ENCODE data around the gene SYNE4. TPM values are rescaled to one million over a fixed set of nuclear protein-coding genes. Genes with fewer than 3 reads are reported as not detected.
"Not testable (repeated sequence)": the region's sequence is repeated elsewhere in the genome, so short reads cannot be mapped to it uniquely, and the experiment has no call there.

The SYNE4 gene
- total RNA-seq, 1 donor from 2014 or later = 5.3 TPM

- no peak for DNase-seq (ENCODE audit: low read depth)
- H3K4me3 ChIP-seq (ENCODE audit: low read depth, low read length) = no peak overlapping the region
- no peak for TF ChIP-seq CTCF (conservative IDR thresholded peaks at IDR 0.05; ENCODE audit: low read depth, low read length)
These were observed 21.1 kb downstream of the SYNE4 start for GRCh38 chr19:35987571-35987896.

DNA sequence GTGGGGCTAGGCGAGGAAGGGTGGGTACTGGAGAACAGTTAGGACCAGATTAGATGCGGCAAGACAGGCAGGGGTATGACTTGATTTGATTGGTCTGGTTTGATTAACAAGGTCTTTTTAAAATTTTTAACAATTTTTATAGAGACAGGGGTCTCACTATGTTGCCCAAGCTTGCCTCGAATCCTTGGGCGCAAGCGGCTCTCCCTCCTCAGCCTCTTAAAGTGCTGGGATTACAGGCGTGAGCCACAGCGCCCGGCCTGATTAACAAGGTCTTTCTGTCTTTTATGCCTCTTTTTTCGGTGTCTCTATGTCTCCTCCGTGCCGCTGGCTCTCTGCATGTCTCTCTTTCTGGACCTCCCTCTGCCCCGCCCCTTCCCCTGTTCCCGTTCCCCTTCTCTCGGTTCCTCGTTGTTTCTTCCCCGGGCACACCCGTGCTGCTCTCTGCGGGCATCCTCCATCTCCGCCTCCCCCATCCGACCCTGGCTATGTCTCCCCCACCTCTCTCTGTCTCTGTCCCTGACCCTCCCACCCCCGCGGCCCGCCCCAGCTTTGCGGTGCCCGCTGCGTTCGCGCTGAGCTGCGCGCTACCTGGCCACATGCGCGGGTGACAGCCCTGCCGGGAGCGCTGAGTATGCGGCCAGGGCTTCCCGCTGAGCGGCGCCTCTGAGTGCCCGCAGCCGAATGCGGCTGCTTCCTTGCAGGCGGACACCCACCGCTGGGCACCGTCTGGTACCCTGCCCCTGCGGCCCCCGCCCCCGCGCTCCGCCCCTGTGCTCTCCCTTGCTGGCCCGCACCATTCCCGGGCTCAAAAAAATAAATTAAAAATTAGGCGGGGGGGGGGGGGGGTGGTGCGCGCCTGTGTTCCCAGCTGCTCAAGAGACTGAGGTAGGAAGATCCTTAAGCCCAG lies 21.7 kb downstream of the SYNE4 start:
- no peak for DNase-seq (ENCODE audit: low read depth)
- TF ChIP-seq CTCF (conservative IDR thresholded peaks at IDR 0.05; ENCODE audit: low read depth, low read length) = no peak
- H3K4me3 ChIP-seq (ENCODE audit: low read depth, low read length) = peak overlapping the region; percentile 23

- no peak overlapping the region for H3K4me3 ChIP-seq (ENCODE audit: low read depth, low read length)
- no peak for TF ChIP-seq CTCF (conservative IDR thresholded peaks at IDR 0.05; ENCODE audit: low read depth, low read length)
- DNase-seq (ENCODE audit: low read depth) = no peak
These were observed 22.5 kb downstream of the SYNE4 start for GRCh38 chr19:35986111-35986510.

DNA sequence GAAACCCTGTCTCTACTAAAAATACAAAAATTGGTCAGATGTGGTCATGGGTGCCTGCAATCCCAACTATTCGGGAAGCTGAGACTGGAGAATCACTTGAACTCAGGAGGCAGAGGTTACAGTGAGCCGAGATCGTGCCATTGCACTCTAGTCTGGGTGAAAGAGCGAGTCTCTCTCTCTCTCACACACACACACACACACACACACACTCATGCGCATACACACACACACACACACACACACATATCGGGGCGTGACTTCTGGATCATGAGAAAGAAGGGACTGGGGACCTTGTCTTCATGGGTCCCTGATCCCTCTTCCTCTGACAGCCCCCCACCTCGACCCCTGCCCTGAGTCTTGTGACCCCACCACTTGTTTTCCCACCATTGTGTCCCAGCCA lies 25.4 kb downstream of the SYNE4 start:
- no peak for DNase-seq (ENCODE audit: low read depth)
- no peak overlapping the region for H3K4me3 ChIP-seq (ENCODE audit: low read depth, low read length)
- TF ChIP-seq CTCF (conservative IDR thresholded peaks at IDR 0.05; ENCODE audit: low read depth, low read length) = no peak

DNA sequence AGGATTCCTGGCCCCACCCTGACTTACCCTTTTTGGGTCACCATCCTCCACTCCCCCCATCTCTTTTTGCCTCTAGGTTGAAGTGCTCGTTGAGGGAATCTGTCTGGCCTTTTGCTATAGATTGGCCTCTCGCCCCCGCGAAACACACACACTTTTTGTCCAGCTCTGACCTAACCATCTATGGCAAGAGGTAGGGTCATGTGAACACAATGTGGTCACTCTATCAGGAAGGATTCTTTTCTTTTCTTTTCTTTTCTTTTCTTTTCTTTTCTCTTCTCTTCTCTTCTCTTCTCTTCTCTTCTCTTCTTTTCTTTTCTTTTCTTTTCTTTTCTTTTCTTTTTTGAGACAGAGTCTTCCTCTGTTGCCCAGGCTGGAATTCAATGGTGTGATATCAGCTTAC lies 27.6 kb downstream of the SYNE4 start:
- H3K4me3 ChIP-seq (ENCODE audit: low read depth, low read length); DNase-seq (ENCODE audit: low read depth): not testable (repeated sequence)

GRCh38 chr19:35978832-35979365 lies 29.7 kb downstream of the SYNE4 start:
- H3K4me3 ChIP-seq (ENCODE audit: low read depth, low read length) = no peak overlapping the region
- TF ChIP-seq CTCF (conservative IDR thresholded peaks at IDR 0.05; ENCODE audit: low read depth, low read length) = no peak
- no peak for DNase-seq (ENCODE audit: low read depth)

GRCh38 chr19:35978271-35978670 lies 30.3 kb downstream of the SYNE4 start:
- no peak overlapping the region for H3K4me3 ChIP-seq (ENCODE audit: low read depth, low read length)
- no peak for TF ChIP-seq CTCF (conservative IDR thresholded peaks at IDR 0.05; ENCODE audit: low read depth, low read length)
- DNase-seq (ENCODE audit: low read depth) = no peak
